GM21360 (cell line): ENCODE data around the gene GSTM2.
"Not testable (repeated sequence)": the region's sequence is repeated elsewhere in the genome, so short reads cannot be mapped to it uniquely, and the experiment has no call there.

Source experiments
- ATAC-seq: cut with Tn5 transposase; IDR thresholded peaks from one replicate; pipeline ENCODE4 v1.9.1; 2021; ENCODE audit warnings: mild to moderate bottlenecking, moderate library complexity; ENCODE audit not compliant: unreplicated experiment

The GSTM2 gene

DNA sequence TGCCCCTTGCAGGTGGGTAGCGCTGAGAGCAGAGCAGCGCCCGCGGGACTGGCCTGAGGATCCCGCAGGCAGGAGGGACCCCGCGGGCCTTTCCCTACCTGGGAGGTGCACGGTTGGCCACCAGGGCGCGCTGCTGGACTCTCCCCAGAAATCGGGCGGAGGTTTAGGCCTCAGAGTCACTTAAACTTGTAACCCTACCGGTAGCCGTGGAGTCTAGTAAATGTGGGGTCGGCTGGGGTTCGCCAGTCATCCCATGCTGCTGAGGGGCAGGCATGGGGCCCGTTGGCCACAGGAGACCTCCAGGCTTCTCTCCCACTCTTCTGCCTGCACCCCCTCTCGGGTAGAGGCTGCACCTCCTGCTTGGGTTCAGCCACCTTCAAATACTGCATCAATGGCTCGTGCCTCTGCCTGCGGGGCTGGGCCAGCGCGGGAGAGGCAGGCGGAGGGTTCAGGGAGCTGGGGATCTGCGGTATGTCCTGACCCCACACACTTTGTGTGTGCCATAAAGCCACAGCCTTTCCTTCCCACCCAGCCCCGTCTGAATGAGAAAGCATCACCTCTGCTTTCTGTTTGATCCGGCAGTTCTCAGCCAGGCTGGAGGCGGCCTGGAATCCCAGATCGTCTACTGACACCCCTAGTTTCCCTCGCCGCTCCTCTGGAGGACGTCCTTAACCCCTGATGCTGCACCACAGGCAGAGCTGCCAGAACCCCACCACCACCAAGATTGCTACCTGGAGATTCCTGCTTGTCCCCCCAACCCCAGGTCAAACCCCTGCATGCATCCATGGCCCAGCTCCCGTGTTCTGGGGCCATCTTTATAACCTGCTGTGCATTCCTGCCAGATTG lies 24.2 kb upstream of the GSTM2 start:
- peak; percentile 75 for ATAC-seq

DNA sequence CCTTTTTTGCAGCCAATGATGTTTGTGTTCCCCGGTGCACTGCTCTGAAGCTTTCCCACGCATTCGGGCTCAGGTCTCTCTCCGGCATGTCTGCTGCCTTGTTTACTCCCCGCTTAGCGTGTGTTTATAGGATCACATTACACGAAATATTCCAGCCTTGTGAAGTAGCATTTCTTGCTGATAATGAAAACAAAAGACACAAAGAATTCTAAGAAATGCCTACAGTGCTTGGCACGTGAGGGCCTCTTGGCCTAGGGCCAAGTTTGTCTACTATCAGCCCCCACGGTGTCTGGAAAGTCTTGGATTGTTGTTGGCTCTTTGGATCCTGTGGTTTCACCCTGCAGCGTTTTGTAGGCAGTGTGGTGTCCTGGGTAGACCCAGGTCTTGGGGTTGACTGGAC lies 23.2 kb upstream of the GSTM2 start:
- no peak for ATAC-seq

DNA sequence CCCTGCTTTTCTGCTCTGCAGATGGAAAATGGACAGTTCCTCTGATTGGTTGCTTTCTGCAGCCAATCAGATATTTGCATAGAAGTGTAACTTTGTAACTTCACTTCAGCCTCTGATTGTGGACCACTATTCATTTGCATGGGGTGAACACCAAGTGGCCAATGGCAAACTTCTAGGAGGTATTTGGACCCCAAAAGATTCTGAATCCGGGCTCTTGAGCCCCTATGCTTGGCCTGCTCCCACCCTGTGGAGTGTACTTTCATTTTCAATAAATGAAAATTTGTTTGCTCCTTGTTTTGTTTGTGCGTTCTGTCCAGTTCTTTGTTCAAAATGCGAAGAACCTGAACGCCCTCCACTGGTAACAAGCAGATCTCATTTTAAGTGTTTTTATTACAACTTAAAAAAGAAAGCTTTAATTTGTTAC lies 18.4 kb upstream of the GSTM2 start:
- no peak for ATAC-seq

DNA sequence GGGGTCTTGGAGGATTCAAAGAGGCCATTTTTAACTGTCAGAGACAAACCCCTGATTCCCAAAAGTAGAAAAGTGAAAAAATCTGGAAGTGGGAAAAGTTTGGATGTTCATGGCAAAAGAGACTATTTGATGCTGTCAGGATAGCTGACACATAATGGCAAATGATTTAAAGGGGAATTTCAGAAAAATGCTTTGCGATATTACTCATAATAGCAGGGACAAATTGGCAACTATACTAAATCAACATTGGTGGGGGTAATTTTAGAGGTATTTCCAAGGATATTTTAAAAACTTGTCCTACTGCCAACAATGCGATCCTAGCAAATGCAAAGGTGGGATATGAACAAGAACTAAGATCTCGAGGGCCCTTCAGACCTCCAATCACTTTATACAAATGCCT lies 17.2 kb upstream of the GSTM2 start:
- ATAC-seq = no peak

- ATAC-seq = no peak
These were observed 15.5 kb upstream of the GSTM2 start for GRCh38 chr1:109652402-109652801.

GRCh38 chr1:109653306-109653705 lies 14.6 kb upstream of the GSTM2 start:
- no peak for ATAC-seq

DNA sequence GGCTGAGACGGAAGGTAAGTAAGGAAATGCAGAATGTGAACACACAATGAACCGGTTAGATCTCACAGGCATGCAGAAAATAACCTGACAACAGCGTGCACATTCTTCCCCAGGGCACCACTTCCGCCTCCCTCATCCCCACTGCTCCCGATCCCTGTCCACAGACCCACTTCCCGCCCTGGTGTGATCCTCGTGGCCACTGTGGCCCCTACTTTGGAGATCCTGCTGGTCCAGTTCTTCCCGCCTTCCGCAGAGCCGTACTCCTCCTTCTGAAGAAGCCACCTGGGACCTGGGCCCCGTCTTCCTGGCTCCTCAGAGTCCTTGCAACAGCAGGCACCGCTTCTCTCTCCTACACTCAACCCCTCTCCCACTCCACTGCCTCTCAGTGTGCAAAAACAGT lies 13.3 kb upstream of the GSTM2 start:
- no peak for ATAC-seq

DNA sequence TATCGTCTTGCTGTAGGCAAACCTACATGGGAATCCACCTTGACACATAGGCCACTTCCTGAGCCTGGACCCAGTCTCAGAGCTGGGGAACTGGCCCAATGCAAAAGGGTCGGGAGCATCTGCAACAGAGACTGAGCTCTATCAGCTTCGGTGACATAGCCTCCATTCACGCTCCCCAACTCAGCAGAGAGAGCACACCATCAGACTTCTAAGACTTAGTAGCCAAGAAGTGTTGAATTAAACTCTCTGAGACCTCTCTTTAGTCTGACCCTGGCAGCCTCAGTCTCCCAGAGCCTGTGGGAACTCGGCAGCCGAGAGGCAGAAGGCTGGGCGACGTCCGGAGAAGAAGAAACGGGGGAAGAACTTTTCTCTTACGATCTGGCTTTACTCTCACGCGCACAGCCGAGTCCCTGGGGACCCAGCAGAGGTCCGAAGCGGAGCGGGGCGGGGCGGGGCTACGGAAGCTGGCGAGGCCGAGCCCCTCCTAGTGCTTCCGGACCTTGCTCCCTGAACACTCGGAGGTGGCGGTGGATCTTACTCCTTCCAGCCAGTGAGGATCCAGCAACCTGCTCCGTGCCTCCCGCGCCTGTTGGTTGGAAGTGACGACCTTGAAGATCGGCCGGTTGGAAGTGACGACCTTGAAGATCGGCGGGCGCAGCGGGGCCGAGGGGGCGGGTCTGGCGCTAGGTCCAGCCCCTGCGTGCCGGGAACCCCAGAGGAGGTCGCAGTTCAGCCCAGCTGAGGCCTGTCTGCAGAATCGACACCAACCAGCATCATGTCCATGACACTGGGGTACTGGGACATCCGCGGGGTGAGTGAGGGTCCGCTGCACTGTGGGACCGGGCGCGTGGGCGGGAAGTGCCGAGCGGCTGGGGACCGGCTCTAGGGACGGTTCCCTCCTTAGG lies 12.0 kb upstream of the GSTM2 start, which contains the start of gene GSTM4:
Gene GSTM4, plus strand, starts transcription at position 485 of the 905 bp plus-strand sequence. Its CDS starts 291 bp downstream, at position 776.
- peak; percentile 83 for ATAC-seq

DNA sequence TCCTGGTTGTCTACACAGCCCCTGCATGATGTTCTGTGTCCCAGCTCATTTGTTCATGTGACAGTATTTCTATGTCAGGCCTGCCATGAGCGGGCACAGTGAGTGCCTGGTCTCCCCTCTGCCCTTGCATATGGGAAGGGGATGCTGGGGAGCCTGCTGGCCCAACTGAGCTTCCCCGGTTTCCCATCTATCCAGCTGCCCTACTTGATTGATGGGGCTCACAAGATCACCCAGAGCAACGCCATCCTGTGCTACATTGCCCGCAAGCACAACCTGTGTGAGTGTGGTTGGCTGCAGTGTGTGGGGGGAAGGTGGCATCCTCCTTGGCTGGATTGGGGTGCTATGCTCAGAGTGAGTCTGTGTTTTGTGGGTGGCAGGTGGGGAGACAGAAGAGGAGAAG lies 10.5 kb upstream of the GSTM2 start:
- ATAC-seq = no peak

DNA sequence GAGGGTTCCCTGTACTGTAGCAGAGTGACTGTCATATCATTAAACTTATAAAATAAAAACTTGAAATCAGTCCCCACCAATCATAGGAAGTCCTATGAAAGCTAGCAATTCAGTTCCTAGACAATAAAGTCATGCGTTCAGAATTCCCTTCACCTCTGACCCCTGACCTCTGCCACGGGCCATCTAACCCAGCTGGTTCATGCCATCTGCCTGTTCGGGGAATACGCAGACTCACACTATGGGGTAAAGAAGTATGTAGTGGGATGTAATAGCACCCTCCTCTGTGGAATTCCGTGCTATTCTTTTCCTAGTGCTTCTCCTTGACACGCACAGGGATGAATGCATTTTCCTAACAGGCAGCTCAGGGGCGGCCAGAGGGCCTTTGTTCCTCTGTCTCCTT lies 9.9 kb upstream of the GSTM2 start:
- ATAC-seq = no peak

DNA sequence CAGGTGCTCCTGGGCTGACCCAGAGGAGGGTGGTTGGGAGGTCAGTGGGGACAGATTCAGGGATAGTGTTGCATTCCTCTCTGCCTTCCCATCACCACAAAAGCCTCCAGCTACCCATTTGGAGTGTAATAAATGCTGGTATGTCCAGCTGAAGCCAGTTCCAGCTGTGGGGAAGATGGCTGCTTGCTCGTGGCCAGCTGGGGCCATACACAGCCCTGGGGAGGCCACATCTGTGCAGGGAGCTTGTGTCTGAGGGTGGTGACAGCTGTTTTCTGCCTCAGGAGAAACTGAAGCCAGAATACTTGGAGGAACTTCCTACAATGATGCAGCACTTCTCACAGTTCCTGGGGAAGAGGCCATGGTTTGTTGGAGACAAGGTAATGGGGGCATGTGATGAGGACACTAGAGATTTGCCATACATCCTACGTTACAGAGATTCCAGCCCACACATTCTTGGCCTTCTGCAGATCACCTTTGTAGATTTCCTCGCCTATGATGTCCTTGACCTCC lies 9.3 kb upstream of the GSTM2 start:
- no peak for ATAC-seq

- ATAC-seq = no peak
These were observed 8.7 kb upstream of the GSTM2 start for GRCh38 chr1:109659145-109659544.

- no peak for ATAC-seq
These were observed 7.7 kb upstream of the GSTM2 start for GRCh38 chr1:109659997-109660690.

DNA sequence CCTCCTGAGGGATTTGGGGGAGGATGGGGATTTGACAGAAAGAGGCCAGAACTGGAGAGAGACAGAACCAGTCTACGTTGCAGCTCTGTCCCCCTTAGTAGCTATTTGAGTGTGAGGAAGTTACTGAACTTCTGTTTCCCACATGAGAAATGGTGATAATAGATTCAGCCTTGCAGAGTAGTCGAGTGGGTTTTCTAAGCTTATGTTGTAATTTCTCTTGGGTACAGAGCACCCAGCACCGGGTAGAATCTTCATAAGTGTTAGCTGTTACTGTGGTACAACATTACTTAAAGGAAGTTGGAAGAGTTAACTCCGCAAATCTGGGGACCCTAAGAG lies 7.2 kb upstream of the GSTM2 start:
- ATAC-seq = not testable (repeated sequence)

DNA sequence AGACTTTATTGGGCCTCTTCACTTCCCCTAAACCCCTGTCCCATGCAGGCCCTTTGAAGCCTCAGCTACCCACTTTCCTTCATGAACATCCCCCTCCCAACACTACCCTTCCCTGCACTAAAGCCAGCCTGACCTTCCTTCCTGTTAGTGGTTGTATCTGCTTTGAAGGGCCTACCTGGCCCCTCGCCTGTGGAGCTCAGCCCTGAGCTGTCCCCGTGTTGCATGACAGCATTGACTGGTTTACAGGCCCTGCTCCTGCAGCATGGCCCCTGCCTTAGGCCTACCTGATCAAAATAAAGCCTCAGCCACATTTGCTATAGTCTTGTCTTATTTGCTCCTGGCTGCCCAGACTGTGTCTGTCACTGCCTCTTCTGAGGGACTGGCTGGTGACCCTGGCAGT lies 6.5 kb upstream of the GSTM2 start:
- ATAC-seq = no peak

GRCh38 chr1:109664671-109665070 lies 3.2 kb upstream of the GSTM2 start:
- no peak for ATAC-seq

DNA sequence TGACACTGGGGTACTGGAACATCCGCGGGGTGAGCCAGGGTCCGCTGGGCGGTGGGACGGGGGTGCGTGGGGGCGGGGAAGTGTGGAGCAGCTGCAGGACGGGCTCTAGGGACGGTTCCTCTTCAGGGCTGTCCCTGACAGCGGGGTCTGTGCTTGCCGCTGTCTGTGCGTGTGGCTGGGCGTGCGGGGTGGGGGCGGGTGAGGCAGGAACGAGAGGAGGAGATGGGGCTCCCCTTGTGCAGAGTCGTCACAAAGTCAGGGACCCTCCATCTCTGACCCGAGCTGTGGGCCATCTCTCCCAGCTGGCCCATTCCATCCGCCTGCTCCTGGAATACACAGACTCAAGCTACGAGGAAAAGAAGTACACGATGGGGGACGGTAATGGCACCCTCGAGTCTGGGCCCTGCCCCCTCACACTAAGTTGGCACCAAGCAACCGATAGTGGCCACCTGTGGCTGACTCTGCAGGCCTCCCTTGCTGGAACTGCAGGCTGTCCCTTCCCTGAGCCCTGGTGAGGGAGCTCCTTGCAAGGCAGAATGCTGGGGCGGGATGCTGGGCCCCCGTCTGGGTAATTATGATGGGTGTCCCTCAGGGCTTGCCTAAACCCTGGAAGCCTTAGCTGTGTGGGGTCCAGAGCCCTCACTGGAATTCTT lies 392 bp downstream of the GSTM2 start:
- ATAC-seq = no peak

DNA sequence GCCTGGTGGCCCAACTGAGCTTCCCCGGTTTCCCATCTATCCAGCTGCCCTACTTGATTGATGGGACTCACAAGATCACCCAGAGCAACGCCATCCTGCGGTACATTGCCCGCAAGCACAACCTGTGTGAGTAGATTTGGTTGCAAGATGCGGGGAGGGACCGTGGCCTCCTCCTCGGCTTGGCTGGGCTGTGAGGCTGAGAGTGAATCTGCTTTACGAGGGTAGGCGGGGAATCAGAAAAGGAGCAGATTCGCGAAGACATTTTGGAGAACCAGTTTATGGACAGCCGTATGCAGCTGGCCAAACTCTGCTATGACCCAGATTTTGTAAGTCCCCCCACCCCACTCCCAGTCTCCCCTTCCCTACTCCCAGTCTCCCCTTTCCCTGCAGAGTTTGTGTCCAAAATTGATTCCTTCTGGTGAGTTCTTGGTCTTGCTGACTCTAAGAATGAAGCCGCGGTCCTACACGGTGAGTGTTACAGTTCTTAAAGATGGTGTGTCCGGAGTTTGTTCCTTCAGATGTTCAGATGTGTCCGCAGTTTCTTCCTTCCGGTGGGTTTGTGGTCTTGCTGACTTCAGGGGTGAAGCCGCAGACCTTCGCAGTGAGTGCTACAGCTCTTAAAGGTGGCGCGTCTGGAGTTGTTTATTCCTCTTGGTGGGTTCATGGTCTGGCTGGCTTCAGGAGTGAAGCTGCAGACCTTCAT lies 1.5 kb downstream of the GSTM2 start:
- ATAC-seq = no peak

- not testable (repeated sequence) for ATAC-seq
These were observed 2.1 kb downstream of the GSTM2 start for GRCh38 chr1:109669949-109670302.

DNA sequence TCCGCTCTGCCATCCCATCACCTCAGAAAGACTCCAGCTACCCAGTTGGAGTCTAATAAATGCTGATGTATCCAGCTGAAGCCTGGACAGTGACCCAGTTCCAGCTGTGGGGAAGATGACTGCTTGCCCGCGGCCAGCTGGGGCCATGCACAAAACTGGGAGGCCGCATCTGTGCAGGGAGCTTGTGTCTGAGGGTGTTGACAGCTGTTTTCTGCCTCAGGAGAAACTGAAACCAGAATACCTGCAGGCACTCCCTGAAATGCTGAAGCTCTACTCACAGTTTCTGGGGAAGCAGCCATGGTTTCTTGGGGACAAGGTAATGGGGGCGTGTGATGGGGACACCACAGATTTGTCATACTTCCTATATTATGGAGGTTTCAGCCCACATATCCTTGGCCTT lies 3.2 kb downstream of the GSTM2 start:
- ATAC-seq = no peak
